T-helper 17 cell (primary cell): ENCODE data around the gene POC1A. TPM values are rescaled to one million over a fixed set of nuclear protein-coding genes. Genes with fewer than 3 reads are reported as not detected.

Experiments
- ATAC-seq: fragments of 150-1000 bp; cut with Tn5 transposase; 2 replicates; pipeline ENCODE4 v1.10.0; 2021; ENCODE audit warnings: mild to moderate bottlenecking, moderate library complexity
- DNase-seq, 3 donors: peaks; one replicate each; pipeline versions ENCODE4 v3.0.0 to v3.0.0-alpha.2; 2020 to 2021
- H3K9me3 ChIP-seq: one replicate; pipeline ENCODE4 v1.7.0; 2013; ENCODE audit warnings: low read length, mild to moderate bottlenecking; ENCODE audit not compliant: control insufficient read depth, poor library complexity, severe bottlenecking
- H3K27ac Mint-ChIP-seq: one replicate; pipeline ENCODE4 v1.8.0; 2022; ENCODE audit warnings: mild to moderate bottlenecking, moderate library complexity, mixed read lengths
- H3K27me3 Mint-ChIP-seq: one replicate; pipeline ENCODE4 v1.8.0; 2022; ENCODE audit warnings: mixed read lengths
- H3K36me3 Mint-ChIP-seq: one replicate; pipeline ENCODE4 v1.8.0; 2022; ENCODE audit warnings: low read depth, mixed read lengths
- H3K4me1 Mint-ChIP-seq: one replicate; pipeline ENCODE4 v1.8.0; 2022; ENCODE audit warnings: mild to moderate bottlenecking, mixed read lengths
- H3K4me3 Mint-ChIP-seq: one replicate; pipeline ENCODE4 v1.8.0; 2022; ENCODE audit warnings: mild to moderate bottlenecking, moderate library complexity, mixed read lengths
- total RNA-seq, 4 donors: library from RNA in 2 of 4; stranded (reverse) in 2 of 4; gene quantifications; one replicate each; pipeline ENCODE4 v1.2.3 and lab custom pipeline; 2022 to 2026

POC1A gene
- total RNA-seq, 2 donors from 2014 or later: 0.47 to 1.4 TPM

- H3K36me3 Mint-ChIP-seq: no peaks in the 10 kb centered on the region
- H3K4me3 Mint-ChIP-seq: no peak overlapping the region
- peaks cover 14% of the 10 kb centered on the region for H3K4me1 Mint-ChIP-seq
- DNase-seq (no peak), ATAC-seq (no peak)
- no peaks in the 10 kb centered on the region for H3K27me3 Mint-ChIP-seq
- H3K27ac Mint-ChIP-seq: peak overlapping the region; percentile 67
- no peaks in the 10 kb centered on the region for H3K9me3 ChIP-seq
Measured at GRCh38 chr3:52084216-52084945, 69.8 kb downstream of the POC1A start.

- no peak overlapping the region for H3K27ac Mint-ChIP-seq
- no peaks in the 10 kb centered on the region for H3K36me3 Mint-ChIP-seq
- DNase-seq (no peak), ATAC-seq (no peak)
- no peaks in the 10 kb centered on the region for H3K9me3 ChIP-seq
- H3K27me3 Mint-ChIP-seq: no peaks in the 10 kb centered on the region
- H3K4me3 Mint-ChIP-seq: peak overlapping the region; percentile 36
- H3K4me1 Mint-ChIP-seq: peaks cover 14% of the 10 kb centered on the region
Measured at GRCh38 chr3:52083556-52084087, 70.6 kb downstream of the POC1A start.

- no peak overlapping the region for H3K4me3 Mint-ChIP-seq
- ATAC-seq (no peak), DNase-seq (no peak)
- H3K36me3 Mint-ChIP-seq: no peaks in the 10 kb centered on the region
- H3K27me3 Mint-ChIP-seq: no peaks in the 10 kb centered on the region
- H3K4me1 Mint-ChIP-seq: peaks cover 14% of the 10 kb centered on the region
- H3K9me3 ChIP-seq: no peaks in the 10 kb centered on the region
- no peak overlapping the region for H3K27ac Mint-ChIP-seq
Measured at GRCh38 chr3:52082951-52083350, 71.3 kb downstream of the POC1A start.

- no peak overlapping the region for H3K4me3 Mint-ChIP-seq
- H3K36me3 Mint-ChIP-seq: no peaks in the 10 kb centered on the region
- DNase-seq: no peak
- no peaks in the 10 kb centered on the region for H3K9me3 ChIP-seq
- ATAC-seq: no peak
- H3K27me3 Mint-ChIP-seq: no peaks in the 10 kb centered on the region
- H3K4me1 Mint-ChIP-seq: peaks cover 2% of the 10 kb centered on the region
- no peak overlapping the region for H3K27ac Mint-ChIP-seq
Measured at GRCh38 chr3:52080830-52081719, 73.1 kb downstream of the POC1A start.

- no peak overlapping the region for H3K27ac Mint-ChIP-seq
- DNase-seq (no peak), ATAC-seq (no peak)
- H3K9me3 ChIP-seq: no peaks in the 10 kb centered on the region
- H3K27me3 Mint-ChIP-seq: no peaks in the 10 kb centered on the region
- no peaks in the 10 kb centered on the region for H3K4me1 Mint-ChIP-seq
- H3K4me3 Mint-ChIP-seq: no peak overlapping the region
- no peaks in the 10 kb centered on the region for H3K36me3 Mint-ChIP-seq
Measured at GRCh38 chr3:52079958-52080357, 74.3 kb downstream of the POC1A start.

GRCh38 chr3:52078781-52079560 is 75.3 kb downstream of the POC1A start:
- DNase-seq (no peak), ATAC-seq (no peak)
- H3K27me3 Mint-ChIP-seq: no peaks in the 10 kb centered on the region
- no peaks in the 10 kb centered on the region for H3K36me3 Mint-ChIP-seq
- no peaks in the 10 kb centered on the region for H3K9me3 ChIP-seq
- no peak overlapping the region for H3K4me3 Mint-ChIP-seq
- H3K4me1 Mint-ChIP-seq: no peaks in the 10 kb centered on the region
- no peak overlapping the region for H3K27ac Mint-ChIP-seq

- no peaks in the 10 kb centered on the region for H3K4me1 Mint-ChIP-seq
- no peaks in the 10 kb centered on the region for H3K9me3 ChIP-seq
- H3K4me3 Mint-ChIP-seq: no peak overlapping the region
- H3K27me3 Mint-ChIP-seq: no peaks in the 10 kb centered on the region
- ATAC-seq (no peak), DNase-seq (no peak)
- H3K36me3 Mint-ChIP-seq: no peaks in the 10 kb centered on the region
- H3K27ac Mint-ChIP-seq: no peak overlapping the region
Measured at GRCh38 chr3:52077925-52078324, 76.3 kb downstream of the POC1A start.

GRCh38 chr3:52076896-52077780 is 77.1 kb downstream of the POC1A start:
- Mint-ChIP-seq H3K27me3 (no peaks in the 10 kb centered on the region), H3K27ac (no peak overlapping the region), H3K4me1 (no peaks in the 10 kb centered on the region), H3K36me3 (no peaks in the 10 kb centered on the region), H3K4me3 (no peak overlapping the region)
- no peaks in the 10 kb centered on the region for H3K9me3 ChIP-seq
- ATAC-seq (no peak), DNase-seq (no peak)

- H3K27me3 Mint-ChIP-seq: no peaks in the 10 kb centered on the region
- no peak overlapping the region for H3K27ac Mint-ChIP-seq
- DNase-seq (no peak), ATAC-seq (no peak)
- no peaks in the 10 kb centered on the region for H3K36me3 Mint-ChIP-seq
- H3K4me3 Mint-ChIP-seq: no peak overlapping the region
- H3K4me1 Mint-ChIP-seq: peaks cover 6% of the 10 kb centered on the region
- H3K9me3 ChIP-seq: no peaks in the 10 kb centered on the region
Measured at GRCh38 chr3:52073490-52073889, 80.7 kb downstream of the POC1A start.

GRCh38 chr3:52072471-52072870 is 81.8 kb downstream of the POC1A start:
- H3K9me3 ChIP-seq: no peaks in the 10 kb centered on the region
- no peak overlapping the region for H3K4me3 Mint-ChIP-seq
- H3K36me3 Mint-ChIP-seq: no peaks in the 10 kb centered on the region
- H3K27ac Mint-ChIP-seq: no peak overlapping the region
- no peaks in the 10 kb centered on the region for H3K27me3 Mint-ChIP-seq
- DNase-seq (no peak), ATAC-seq (no peak)
- peaks cover 6% of the 10 kb centered on the region for H3K4me1 Mint-ChIP-seq

- no peak overlapping the region for H3K27ac Mint-ChIP-seq
- H3K4me3 Mint-ChIP-seq: no peak overlapping the region
- DNase-seq (no peak), ATAC-seq (peak; percentile 87)
- no peaks in the 10 kb centered on the region for H3K36me3 Mint-ChIP-seq
- peaks cover 6% of the 10 kb centered on the region for H3K4me1 Mint-ChIP-seq
- no peaks in the 10 kb centered on the region for H3K27me3 Mint-ChIP-seq
- H3K9me3 ChIP-seq: no peaks in the 10 kb centered on the region
Measured at GRCh38 chr3:52072020-52072419, 82.2 kb downstream of the POC1A start.
